K562 (cell line): ENCODE measurements around the gene NUTF2. TPM values are rescaled to one million over a fixed set of nuclear protein-coding genes. Genes with fewer than 3 reads are reported as not detected.

ENCODE experiments used
- CHD2 ChIP-seq: IDR thresholded peaks from 2 replicates; pipeline ENCODE4 v1.6.1; 2011; ENCODE audit warnings: low read depth, low read length
- NR2C2 ChIP-seq, 2 experiments: fragments of 200-800 bp in 1 of 2; sonication (Bioruptor generic) in 1 of 2; sonication (generic) in 1 of 2; formaldehyde crosslinking in 1 of 2; IDR thresholded peaks; 2 replicates each; pipeline versions ENCODE4 v1.6.1 to v1.8.0; 2016 to 2022; ENCODE audit warnings: mild to moderate bottlenecking in 1 of 2, missing compliant biosample characterization in 1 of 2, missing genetic modification characterization in 1 of 2, missing genetic modification reagents in 1 of 2
- ZNF507 ChIP-seq: conservative IDR thresholded peaks from 2 replicates; pipeline ENCODE4 v1.6.1; 2017; ENCODE audit warnings: missing genetic modification characterization, missing compliant biosample characterization
- polyA plus RNA-seq, 8 experiments: library from polyadenylated mRNA; depleted of rRNA in 4 of 8; stranded (reverse) in 5 of 8; unstranded in 3 of 8; fragments of >200 nt; fragmentation: Nextera tagmentation in 2 of 8; fragmentation: Illumina TruSeq in 1 of 8; extraction: Ambion mirVana in 2 of 8; extraction: Trizol in 1 of 8; gene quantifications; 2 replicates each; pipeline versions ENCODE4 v1.2.1 to v1.2.3, GENCODE V29; 2011 to 2014; ENCODE audit warnings: inconsistent platforms in 1 of 8, missing spikeins in 1 of 8
- total RNA-seq, 7 experiments: library from RNA; depleted of rRNA in 6 of 7; stranded (reverse); fragments of >200 nt in 6 of 7; fragmentation: Illumina TruSeq in 2 of 7; extraction: Trizol in 2 of 7; gene quantifications; 2 replicates each; pipeline versions ENCODE4 v1.2.1 to v1.2.3, GENCODE V29; 2011 to 2021; ENCODE audit warnings: low replicate concordance in 1 of 7
- TF ChIP-seq, protein P1 (sequence below): fragments of 200-800 bp; sonication (Bioruptor generic); IDR thresholded peaks from 2 replicates; pipeline ENCODE4 v1.6.1; 2017; ENCODE audit warnings: missing genetic modification characterization, missing compliant biosample characterization
- TF ChIP-seq, protein P2 (sequence below), 2 experiments: fragments of 450-650 bp; IDR thresholded peaks; 2 replicates each; pipeline ENCODE4 v1.6.1; 2018; ENCODE audit warnings: mild to moderate bottlenecking in 2 of 2, low read depth in 1 of 2; ENCODE audit not compliant: partially characterized antibody in 2 of 2
- TF ChIP-seq, protein P3 (sequence below): fragments of 200-800 bp; sonication (Bioruptor generic); IDR thresholded peaks from 2 replicates; pipeline ENCODE4 v1.6.1; 2017; ENCODE audit warnings: missing genetic modification characterization, missing compliant biosample characterization

Gene NUTF2
- total and polyA plus RNA-seq, 9 of the 15 experiments (the other 6 are each of a cell fraction or from before 2014, with no cell fraction given), result 106 to 248 (median 147) TPM

DNA sequence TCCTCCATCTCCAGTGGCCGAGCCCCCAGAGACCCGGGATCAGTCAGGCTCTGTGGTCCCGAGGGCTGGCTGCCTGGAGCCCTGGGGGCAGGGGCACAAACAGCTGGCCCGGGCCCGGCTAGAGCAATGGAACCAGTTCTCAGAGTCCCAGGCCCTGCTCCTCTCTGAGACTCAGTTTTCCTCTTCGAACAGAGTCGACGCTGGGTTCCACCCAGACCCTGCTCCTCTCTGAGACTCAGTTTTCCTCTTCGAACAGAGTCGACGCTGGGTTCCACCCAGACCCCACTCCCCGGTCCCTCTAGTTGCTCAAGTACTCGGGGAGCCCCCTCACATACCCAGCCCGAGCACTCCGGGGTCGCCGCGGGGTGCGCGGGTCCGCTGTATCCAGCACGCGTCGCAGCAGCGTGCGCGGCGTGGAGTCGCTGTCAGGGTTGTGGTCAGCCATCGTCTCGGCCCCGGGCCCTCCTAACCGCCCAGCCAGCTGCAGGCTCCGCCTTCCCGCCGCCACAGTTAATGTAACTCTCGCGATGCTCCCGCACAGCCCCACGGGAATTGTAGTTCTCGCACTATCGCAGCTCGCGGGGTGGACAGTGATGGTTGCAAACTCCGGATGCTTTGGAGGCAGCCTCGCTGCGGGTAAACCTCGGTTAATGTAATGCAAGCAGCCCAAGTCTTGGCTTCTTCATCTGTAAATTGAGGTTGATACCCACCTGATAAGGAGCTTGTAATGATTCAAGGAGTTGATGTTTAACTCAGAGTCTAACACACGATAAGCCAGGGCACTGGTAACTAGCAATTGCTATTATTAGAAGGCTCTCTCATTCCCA is 13.1 kb upstream of the NUTF2 start (continued):
- TF ChIP-seq, protein P1, sequence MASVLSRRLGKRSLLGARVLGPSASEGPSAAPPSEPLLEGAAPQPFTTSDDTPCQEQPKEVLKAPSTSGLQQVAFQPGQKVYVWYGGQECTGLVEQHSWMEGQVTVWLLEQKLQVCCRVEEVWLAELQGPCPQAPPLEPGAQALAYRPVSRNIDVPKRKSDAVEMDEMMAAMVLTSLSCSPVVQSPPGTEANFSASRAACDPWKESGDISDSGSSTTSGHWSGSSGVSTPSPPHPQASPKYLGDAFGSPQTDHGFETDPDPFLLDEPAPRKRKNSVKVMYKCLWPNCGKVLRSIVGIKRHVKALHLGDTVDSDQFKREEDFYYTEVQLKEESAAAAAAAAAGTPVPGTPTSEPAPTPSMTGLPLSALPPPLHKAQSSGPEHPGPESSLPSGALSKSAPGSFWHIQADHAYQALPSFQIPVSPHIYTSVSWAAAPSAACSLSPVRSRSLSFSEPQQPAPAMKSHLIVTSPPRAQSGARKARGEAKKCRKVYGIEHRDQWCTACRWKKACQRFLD (CRISPR knock-in tag), result peak; percentile 78
- TF ChIP-seq NR2C2 (CRISPR knock-in tag; IDR thresholded peaks at IDR 0.05) (0 out of 2 replicates have a peak, but pooled peaks have one; percentile 58), NR2C2 (tag; IDR thresholded peaks at IDR 0.05) (no peak), ZNF507 (no peak), CHD2 (peak; percentile 99)
- TF ChIP-seq, protein P2, sequence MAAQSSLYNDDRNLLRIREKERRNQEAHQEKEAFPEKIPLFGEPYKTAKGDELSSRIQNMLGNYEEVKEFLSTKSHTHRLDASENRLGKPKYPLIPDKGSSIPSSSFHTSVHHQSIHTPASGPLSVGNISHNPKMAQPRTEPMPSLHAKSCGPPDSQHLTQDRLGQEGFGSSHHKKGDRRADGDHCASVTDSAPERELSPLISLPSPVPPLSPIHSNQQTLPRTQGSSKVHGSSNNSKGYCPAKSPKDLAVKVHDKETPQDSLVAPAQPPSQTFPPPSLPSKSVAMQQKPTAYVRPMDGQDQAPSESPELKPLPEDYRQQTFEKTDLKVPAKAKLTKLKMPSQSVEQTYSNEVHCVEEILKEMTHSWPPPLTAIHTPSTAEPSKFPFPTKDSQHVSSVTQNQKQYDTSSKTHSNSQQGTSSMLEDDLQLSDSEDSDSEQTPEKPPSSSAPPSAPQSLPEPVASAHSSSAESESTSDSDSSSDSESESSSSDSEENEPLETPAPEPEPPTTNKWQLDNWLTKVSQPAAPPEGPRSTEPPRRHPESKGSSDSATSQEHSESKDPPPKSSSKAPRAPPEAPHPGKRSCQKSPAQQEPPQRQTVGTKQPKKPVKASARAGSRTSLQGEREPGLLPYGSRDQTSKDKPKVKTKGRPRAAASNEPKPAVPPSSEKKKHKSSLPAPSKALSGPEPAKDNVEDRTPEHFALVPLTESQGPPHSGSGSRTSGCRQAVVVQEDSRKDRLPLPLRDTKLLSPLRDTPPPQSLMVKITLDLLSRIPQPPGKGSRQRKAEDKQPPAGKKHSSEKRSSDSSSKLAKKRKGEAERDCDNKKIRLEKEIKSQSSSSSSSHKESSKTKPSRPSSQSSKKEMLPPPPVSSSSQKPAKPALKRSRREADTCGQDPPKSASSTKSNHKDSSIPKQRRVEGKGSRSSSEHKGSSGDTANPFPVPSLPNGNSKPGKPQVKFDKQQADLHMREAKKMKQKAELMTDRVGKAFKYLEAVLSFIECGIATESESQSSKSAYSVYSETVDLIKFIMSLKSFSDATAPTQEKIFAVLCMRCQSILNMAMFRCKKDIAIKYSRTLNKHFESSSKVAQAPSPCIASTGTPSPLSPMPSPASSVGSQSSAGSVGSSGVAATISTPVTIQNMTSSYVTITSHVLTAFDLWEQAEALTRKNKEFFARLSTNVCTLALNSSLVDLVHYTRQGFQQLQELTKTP (IDR thresholded peaks at IDR 0.05; ENCODE audit: low read depth in 1 of 2, partially characterized antibody in 2 of 2), result peak in 1 of 2 experiments; percentile 86
- TF ChIP-seq, protein P3, sequence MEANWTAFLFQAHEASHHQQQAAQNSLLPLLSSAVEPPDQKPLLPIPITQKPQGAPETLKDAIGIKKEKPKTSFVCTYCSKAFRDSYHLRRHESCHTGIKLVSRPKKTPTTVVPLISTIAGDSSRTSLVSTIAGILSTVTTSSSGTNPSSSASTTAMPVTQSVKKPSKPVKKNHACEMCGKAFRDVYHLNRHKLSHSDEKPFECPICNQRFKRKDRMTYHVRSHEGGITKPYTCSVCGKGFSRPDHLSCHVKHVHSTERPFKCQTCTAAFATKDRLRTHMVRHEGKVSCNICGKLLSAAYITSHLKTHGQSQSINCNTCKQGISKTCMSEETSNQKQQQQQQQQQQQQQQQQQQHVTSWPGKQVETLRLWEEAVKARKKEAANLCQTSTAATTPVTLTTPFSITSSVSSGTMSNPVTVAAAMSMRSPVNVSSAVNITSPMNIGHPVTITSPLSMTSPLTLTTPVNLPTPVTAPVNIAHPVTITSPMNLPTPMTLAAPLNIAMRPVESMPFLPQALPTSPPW, result 0 out of 2 replicates have a peak, but pooled peaks have one; percentile 29
